Esophagus mucosa (tissue), 1 donor: ENCODE measurements around the gene TJP1. TPM values are rescaled to one million over a fixed set of nuclear protein-coding genes. Genes with fewer than 3 reads are reported as not detected.
"Not testable (repeated sequence)": the region's sequence is repeated elsewhere in the genome, so short reads cannot be mapped to it uniquely, and the experiment has no call there.

Experiments
- ATAC-seq: fragments of 200-7000 bp; cut with Tn5 transposase; one replicate; pipeline ENCODE4 v1.9.1; 2020
- total RNA-seq: library from RNA; stranded (reverse); gene quantifications from one replicate; pipeline ENCODE4 v1.2.4, GENCODE V29; 2023
- donor health status: DM: yes; HTN: yes; CAD: no.

TJP1 gene
- total RNA-seq, 1 donor from 2014 or later: 118 TPM

DNA sequence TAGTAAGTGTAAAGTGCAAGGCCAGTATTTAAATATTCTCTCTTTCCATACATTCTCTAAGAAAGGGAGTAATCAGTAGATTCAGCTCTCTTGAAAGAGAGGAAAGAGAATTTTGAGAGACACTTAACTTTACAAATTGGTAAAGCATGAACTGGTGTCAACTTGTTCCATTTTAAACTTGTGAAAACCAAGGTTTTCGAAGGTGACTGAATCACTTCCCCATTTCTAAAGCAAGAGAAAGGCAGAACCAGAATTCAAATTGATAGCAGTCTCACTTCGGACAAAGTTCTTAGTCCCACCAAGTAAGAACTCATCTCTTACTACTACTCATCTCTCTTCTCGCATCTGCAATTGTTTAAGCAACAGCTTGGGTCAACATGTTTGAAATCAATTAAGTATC lies 22.4 kb downstream of the TJP1 start:
- ATAC-seq: no peak

DNA sequence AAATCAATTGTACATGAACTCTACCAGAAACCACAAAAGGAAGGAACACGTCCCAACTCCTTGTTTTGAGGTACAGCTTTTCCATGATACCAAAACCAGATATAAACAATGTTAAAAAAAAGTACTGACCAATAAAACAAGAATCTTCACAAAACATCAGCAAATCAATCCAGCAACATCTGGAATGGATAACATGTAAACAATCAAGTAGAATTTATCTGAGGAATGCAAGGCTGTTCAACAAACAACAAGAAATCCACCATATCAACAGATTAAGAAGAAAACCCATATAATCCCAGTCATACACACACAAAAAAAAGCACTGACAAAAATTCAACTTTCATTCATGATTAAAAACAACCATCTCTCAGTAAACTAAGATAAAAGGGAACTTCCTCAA lies 26.7 kb downstream of the TJP1 start:
- ATAC-seq: no peak

DNA sequence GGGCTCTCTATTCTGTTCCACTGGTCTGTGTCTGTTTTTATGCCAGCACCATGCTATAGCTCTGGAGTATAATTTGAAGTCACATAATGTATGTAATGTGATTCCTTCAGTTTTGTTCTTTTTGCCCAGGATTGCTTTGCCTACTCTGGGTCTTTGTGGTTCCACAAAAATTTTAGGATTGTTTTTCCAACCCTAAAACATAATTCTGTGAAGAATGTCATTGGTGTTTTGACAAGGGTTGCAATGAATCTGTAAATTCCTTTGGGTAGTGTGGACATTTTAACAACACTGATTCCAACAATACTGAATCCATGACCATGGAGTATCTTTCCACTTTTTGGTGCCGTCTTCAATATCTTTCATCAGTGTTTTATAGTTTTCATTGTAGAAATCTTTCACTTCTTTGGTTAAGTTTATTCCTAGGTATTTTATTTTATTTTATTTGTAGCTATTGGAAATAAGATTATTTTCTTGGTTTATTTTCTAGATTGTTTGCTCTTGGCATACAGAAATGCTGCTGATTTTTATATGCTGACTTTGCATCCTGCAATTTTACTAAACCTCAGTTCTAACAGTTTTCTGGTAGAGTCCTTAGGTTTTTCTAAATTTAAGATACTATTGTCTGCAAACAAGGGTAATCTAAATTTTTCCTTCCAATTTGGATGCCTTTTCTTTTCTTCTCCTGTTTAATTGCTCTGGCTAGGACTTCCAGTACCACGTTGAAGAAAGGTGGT lies 29.7 kb downstream of the TJP1 start:
- ATAC-seq: no peak

- ATAC-seq: no peak
Observed at GRCh38 chr15:29790607-29791006, 31.7 kb downstream of the TJP1 start.

DNA sequence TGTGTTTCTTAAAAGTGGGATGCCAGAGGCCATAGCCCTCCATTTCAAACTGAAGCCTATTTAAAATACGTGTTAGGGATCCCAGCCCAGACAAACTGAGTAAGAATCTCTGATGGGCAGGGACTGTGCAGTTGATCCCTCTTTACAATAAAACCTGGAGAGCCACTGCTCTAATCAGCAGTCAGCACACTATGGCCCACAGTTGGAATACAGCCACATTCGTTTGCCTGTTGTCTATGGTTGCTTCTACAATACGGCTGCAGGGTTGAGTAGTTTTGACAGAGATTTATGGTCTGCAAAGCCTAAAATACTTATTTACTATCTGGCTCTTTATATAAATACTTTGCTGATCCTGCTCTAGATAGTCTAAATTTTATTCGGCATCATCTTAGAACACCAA lies 32.4 kb downstream of the TJP1 start:
- ATAC-seq: no peak

DNA sequence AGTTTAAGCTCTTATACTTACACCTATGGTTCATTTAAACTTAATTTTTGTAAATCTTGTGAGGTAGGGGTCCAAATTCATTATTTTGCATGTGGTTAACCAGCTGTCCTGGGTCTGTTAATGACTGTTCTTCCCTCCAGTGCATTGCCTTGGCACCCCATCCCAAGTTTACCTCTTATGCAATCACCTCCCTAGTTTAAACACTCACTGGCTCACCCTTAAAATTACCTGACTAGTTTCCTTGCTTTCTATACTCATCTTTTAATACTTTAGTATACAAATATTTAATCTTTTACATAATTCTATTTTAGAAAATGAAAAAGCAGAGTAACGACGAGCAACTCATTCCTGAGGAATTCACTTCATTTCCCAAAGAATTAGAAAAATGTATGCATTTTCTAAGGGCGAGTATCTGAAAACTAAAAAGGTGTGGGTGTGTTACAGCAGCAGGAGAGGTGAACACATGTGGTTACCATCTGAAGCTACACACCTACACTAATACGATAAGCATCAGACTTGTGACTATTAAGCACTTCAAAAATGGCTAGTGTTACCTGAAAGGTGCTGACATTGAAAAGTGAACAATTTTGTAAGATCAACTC lies 33.7 kb downstream of the TJP1 start:
- no peak for ATAC-seq

DNA sequence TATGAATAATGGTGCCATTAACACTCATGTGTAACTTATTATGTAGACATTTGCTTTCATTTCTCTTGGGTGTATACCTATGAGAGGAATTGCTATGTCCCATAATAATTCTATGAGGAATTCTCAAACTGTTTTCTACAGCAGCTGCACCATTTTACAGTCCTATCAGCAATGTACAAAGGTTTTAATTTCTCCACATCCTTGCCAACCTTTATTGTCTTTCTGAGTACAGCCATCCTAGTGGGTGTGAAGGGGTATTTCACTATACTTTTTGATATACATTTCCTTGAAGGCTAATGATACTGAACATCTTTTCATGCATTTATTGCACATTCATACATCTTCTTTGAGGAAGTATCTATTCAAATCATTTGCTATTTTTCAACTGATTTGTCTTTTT lies 34.5 kb downstream of the TJP1 start:
- ATAC-seq: no peak

GRCh38 chr15:29785642-29786041 lies 36.6 kb downstream of the TJP1 start:
- no peak for ATAC-seq

- no peak for ATAC-seq
Observed at GRCh38 chr15:29785136-29785535, 37.1 kb downstream of the TJP1 start.

DNA sequence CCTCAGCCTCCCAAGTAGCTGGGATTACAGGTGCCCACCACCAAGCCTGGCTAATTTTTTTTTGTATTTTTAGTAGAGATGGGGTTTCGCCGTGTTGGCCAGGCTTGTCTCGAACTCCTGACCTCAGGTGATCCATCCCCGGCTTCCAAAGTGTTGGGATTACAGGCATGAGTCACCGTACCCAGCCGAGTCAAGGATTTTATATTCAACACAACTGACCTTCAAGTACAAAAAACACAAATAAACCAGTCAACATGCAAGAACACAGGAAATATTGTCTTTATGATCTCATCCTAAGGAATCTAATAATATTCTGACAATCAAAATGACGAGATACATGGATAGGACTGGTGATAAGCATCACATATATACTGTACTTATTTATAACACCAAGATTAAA lies 37.9 kb downstream of the TJP1 start:
- no peak for ATAC-seq

DNA sequence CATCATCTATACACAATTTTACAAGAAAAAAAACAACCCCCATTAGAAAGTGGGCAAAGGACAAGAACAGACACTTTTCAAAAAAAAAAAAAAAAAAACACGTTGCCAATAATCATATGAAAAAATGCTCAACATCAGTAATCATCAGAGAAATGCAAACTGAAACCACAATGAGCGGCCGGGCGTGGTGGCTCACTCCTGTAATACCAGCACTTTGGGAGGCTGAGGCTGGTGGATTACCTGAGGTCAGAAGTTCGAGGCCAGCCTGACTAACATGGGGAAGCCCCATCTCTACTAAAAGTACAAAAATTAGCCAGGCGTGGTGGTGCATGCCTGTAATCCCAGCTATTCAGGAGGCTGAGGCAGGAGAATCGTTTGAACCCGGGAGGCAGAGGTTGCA lies 39.5 kb downstream of the TJP1 start:
- ATAC-seq: not testable (repeated sequence)

- no peak for ATAC-seq
Observed at GRCh38 chr15:29778382-29778781, 43.9 kb downstream of the TJP1 start.

- no peak for ATAC-seq
Observed at GRCh38 chr15:29776859-29777258, 45.4 kb downstream of the TJP1 start.

- peak; percentile 79 for ATAC-seq
Observed at GRCh38 chr15:29774900-29775299, 47.4 kb downstream of the TJP1 start.

GRCh38 chr15:29773816-29774215 lies 48.5 kb downstream of the TJP1 start:
- no peak for ATAC-seq

- no peak for ATAC-seq
Observed at GRCh38 chr15:29773000-29773399, 49.3 kb downstream of the TJP1 start.

DNA sequence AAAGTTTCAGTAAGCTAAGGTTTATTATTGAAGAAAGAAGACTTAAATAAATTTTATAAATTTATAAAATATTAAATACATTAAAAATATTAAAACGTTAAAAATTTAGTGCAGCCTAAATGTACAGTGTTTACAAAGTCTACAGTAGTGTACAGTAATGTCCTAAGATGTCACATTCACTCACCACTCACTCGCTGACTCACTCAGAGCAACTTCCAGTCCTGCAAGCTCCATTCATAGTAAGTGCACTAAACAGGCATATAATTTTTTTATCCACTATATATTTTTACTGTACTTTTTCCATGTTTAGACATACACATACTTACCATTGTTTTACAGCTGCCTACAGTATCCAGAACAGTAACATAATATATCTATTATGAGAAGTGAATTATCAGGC lies 51.5 kb downstream of the TJP1 start:
- no peak for ATAC-seq

DNA sequence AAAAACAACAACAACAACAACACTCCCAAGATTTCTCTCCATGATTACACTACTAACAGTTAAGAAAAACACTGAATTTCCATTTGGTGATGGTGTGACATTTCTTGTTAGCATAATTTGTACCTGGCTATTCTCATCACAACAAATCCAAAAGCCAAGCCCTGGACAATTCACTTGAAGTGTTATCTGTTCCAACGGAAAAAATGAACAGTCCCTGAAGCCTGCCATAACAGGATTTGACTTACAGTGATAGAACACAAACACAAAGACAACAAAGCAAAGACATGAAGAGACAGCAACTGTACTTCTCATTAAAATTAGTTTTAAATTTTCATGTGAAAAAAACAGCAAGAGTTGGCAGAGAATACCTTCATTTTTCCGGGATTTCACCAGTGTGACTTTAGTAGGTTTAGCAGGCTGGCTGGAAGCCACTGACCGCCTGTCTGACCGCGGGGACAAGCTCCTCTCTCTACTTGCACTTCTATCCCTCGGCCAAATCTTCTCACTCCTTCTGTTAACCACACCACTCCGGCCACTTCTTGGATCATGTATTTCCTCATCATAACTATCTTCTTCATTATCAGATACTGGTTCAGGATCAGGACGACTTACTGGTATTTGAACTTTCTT lies 56.3 kb downstream of the TJP1 start:
- ATAC-seq: no peak

DNA sequence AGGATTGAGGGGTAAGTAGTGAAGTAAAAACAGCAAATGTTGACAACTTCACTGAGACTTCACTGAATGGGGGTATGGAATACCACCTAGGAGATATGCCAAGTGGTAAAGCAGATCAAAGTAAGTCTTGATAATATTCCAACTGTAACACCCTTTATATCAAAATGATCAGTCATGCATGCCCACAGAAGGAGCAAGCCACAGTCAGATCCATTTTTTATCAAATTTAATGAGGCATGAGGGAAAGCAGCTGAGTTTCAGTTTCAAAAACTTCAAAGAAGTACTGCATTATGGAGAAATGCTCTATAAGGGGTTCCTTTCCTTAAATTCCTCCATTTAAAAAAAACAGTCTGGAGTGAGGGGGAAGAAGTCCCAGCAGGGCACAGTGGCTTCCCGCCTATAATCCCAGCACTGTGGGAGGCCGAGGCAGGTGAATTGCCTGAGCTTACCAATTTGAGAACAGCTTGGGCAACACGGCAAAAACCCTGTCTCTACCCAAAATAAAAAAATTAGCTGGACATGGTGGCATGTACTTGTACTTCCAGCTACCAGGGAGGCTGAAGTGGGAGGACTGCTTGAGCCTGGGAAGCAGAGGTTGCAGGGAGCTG lies 56.9 kb downstream of the TJP1 start:
- ATAC-seq: no peak

GRCh38 chr15:29759596-29759995 lies 62.7 kb downstream of the TJP1 start:
- no peak for ATAC-seq

GRCh38 chr15:29756358-29757267 lies 65.7 kb downstream of the TJP1 start:
- ATAC-seq: peak; percentile 91

DNA sequence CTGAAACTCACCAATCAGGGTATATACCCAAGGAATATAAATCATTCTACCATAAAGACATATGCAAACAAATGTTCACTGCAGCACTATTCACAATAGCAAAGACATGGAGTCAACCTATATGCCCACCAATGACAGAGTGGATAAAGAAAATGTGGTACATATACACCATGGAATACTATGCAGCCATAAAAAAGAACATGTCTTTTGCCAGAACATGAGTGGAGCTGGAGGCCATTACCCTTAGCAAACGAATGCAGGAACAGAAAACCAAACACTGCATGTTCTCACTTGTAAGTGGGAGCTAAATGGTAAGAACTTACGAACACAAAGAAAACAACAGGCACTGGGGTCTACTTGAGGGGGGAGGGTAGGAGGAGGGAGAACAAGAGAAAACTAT lies 68.3 kb downstream of the TJP1 start:
- ATAC-seq: not testable (repeated sequence)

GRCh38 chr15:29753506-29753905 lies 68.8 kb downstream of the TJP1 start:
- no peak for ATAC-seq
